ENCODE measurements around the gene RAB11FIP3. TPM values are rescaled to one million over a fixed set of nuclear protein-coding genes. Genes with fewer than 3 reads are reported as not detected.

Gene RAB11FIP3
- total and polyA plus RNA-seq, 9 of the 15 experiments (the other 6 are each of a cell fraction or from before 2014, with no cell fraction given): 0.46 to 13.1 (median 4.3) TPM

DNA sequence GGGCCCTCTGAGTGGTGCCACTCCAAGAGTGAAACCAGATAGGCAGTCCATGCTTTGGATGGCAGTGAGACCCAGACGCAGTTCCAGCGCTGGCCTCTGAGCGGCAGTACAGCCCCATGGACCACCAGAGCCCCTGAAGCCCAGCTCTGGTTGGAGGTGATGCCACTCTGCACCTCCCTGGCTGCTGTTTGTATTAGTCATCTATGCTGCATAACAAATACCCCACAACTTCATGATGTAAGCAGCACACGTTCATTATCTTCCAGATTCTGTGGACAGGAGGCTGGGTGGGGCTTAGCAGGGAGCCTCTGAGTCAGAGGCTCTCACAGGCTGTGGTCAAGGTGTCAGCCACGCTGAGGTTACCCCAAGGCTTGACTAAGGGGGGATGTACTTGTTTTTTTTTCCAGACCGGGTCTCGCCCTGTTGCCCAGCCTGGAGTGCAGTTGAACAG is 33.5 kb upstream of the RAB11FIP3 start:
- 72% methylated on average over 7 of the region's 7 CpGs for WGBS (ENCODE audit: insufficient coverage, low coverage, missing lambda C conversion rate)
- Histone ChIP-seq H3K27ac (ENCODE audit: extremely low read depth, low read depth, low read length) (no peak overlapping the region), H3K4me3 (no peak overlapping the region), H3K4me2 (ENCODE audit: insufficient read depth, low read length) (no peak overlapping the region), H3K9me1 (ENCODE audit: control insufficient read depth, insufficient read depth, low read length) (no peaks in the 10 kb centered on the region), H3K4me1 (replicated peaks in 1 of 2; ENCODE audit: control insufficient read depth in 2 of 2, insufficient read depth in 2 of 2, low read length in 2 of 2) (peaks cover 7 to 42% of the 10 kb centered on the region in 2 experiments), H2AFZ (ENCODE audit: low read depth, low read length) (no peak overlapping the region), H3K27me3 (ENCODE audit: control insufficient read depth in 2 of 2, insufficient read depth in 2 of 2, low read length in 2 of 2) (no peaks in the 10 kb centered on the region), H3K9ac (ENCODE audit: insufficient read depth in 1 of 2, low read depth in 2 of 2, low read length in 2 of 2) (no peak overlapping the region), H4K20me1 (replicated peaks; ENCODE audit: control insufficient read depth, insufficient read depth, low read length) (no peaks in the 10 kb centered on the region), H3K79me2 (ENCODE audit: control insufficient read depth, insufficient read depth, low read length) (peaks cover 18% of the 10 kb centered on the region), H3K36me3 (ENCODE audit: control insufficient read depth, insufficient read depth, low read length) (no peaks in the 10 kb centered on the region), H3K9me3 (replicated peaks; ENCODE audit: control insufficient read depth, insufficient read depth, low read depth, low read length) (peaks cover 3% of the 10 kb centered on the region; the same call in 1 of the 2 replicates)
- in situ Hi-C loops (cut with MboI) (loop anchor here (10.0 kb wide), 1 partner anchor 283 kb away; the partner anchor contains the start of gene RHBDL1), intact Hi-C loops (cut with micrococcal nuclease) (loop anchor here (10.0 kb wide), 2 partner anchors 93 to 273 kb away; partner anchors contain the start of gene RHOT2)
- no TSS peak for BruUV-seq (replicated peaks)
- FAIRE-seq (peak; percentile 54), DNase-seq (ENCODE audit: extremely low read depth in 1 of 4, low spot score in 3 of 4) (peak; percentile 56 to 76 (median 68)), ATAC-seq (peak; percentile 72)
- CTCF ChIA-PET (ENCODE audit: low intra/inter-chr PET ratio): interaction anchor here (0.7 kb wide), 1 partner anchor 349 kb away, joined by 4 read pairs; the partner anchor contains the start of gene CIAO3
- POLR2A ChIA-PET: interaction anchor here (0.5 to 1.0 kb wide), 2 partner anchors 24 to 229 kb away, joined by 3 read pairs; no protein-coding TSS in a partner anchor
- no peak for TF ChIP-seq TBP (optimal IDR thresholded peaks at IDR 0.05; ENCODE audit: low read depth, low read length)
- TF ChIP-seq PTBP1 (IDR thresholded peaks at IDR 0.05; ENCODE audit: low read depth, low read length): peak; percentile 69; the same call in 1 of the 2 replicates
- TF ChIP-seq, protein P1, sequence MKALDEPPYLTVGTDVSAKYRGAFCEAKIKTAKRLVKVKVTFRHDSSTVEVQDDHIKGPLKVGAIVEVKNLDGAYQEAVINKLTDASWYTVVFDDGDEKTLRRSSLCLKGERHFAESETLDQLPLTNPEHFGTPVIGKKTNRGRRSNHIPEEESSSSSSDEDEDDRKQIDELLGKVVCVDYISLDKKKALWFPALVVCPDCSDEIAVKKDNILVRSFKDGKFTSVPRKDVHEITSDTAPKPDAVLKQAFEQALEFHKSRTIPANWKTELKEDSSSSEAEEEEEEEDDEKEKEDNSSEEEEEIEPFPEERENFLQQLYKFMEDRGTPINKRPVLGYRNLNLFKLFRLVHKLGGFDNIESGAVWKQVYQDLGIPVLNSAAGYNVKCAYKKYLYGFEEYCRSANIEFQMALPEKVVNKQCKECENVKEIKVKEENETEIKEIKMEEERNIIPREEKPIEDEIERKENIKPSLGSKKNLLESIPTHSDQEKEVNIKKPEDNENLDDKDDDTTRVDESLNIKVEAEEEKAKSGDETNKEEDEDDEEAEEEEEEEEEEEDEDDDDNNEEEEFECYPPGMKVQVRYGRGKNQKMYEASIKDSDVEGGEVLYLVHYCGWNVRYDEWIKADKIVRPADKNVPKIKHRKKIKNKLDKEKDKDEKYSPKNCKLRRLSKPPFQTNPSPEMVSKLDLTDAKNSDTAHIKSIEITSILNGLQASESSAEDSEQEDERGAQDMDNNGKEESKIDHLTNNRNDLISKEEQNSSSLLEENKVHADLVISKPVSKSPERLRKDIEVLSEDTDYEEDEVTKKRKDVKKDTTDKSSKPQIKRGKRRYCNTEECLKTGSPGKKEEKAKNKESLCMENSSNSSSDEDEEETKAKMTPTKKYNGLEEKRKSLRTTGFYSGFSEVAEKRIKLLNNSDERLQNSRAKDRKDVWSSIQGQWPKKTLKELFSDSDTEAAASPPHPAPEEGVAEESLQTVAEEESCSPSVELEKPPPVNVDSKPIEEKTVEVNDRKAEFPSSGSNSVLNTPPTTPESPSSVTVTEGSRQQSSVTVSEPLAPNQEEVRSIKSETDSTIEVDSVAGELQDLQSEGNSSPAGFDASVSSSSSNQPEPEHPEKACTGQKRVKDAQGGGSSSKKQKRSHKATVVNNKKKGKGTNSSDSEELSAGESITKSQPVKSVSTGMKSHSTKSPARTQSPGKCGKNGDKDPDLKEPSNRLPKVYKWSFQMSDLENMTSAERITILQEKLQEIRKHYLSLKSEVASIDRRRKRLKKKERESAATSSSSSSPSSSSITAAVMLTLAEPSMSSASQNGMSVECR (CRISPR knock-in tag; IDR thresholded peaks at IDR 0.05): no peak
- TF ChIP-seq SREBF2 (CRISPR knock-in tag; IDR thresholded peaks at IDR 0.05): no peak
- TF ChIP-seq KAT8 (IDR thresholded peaks at IDR 0.05; ENCODE audit: low read depth): no peak
- TF ChIP-seq, protein P2, sequence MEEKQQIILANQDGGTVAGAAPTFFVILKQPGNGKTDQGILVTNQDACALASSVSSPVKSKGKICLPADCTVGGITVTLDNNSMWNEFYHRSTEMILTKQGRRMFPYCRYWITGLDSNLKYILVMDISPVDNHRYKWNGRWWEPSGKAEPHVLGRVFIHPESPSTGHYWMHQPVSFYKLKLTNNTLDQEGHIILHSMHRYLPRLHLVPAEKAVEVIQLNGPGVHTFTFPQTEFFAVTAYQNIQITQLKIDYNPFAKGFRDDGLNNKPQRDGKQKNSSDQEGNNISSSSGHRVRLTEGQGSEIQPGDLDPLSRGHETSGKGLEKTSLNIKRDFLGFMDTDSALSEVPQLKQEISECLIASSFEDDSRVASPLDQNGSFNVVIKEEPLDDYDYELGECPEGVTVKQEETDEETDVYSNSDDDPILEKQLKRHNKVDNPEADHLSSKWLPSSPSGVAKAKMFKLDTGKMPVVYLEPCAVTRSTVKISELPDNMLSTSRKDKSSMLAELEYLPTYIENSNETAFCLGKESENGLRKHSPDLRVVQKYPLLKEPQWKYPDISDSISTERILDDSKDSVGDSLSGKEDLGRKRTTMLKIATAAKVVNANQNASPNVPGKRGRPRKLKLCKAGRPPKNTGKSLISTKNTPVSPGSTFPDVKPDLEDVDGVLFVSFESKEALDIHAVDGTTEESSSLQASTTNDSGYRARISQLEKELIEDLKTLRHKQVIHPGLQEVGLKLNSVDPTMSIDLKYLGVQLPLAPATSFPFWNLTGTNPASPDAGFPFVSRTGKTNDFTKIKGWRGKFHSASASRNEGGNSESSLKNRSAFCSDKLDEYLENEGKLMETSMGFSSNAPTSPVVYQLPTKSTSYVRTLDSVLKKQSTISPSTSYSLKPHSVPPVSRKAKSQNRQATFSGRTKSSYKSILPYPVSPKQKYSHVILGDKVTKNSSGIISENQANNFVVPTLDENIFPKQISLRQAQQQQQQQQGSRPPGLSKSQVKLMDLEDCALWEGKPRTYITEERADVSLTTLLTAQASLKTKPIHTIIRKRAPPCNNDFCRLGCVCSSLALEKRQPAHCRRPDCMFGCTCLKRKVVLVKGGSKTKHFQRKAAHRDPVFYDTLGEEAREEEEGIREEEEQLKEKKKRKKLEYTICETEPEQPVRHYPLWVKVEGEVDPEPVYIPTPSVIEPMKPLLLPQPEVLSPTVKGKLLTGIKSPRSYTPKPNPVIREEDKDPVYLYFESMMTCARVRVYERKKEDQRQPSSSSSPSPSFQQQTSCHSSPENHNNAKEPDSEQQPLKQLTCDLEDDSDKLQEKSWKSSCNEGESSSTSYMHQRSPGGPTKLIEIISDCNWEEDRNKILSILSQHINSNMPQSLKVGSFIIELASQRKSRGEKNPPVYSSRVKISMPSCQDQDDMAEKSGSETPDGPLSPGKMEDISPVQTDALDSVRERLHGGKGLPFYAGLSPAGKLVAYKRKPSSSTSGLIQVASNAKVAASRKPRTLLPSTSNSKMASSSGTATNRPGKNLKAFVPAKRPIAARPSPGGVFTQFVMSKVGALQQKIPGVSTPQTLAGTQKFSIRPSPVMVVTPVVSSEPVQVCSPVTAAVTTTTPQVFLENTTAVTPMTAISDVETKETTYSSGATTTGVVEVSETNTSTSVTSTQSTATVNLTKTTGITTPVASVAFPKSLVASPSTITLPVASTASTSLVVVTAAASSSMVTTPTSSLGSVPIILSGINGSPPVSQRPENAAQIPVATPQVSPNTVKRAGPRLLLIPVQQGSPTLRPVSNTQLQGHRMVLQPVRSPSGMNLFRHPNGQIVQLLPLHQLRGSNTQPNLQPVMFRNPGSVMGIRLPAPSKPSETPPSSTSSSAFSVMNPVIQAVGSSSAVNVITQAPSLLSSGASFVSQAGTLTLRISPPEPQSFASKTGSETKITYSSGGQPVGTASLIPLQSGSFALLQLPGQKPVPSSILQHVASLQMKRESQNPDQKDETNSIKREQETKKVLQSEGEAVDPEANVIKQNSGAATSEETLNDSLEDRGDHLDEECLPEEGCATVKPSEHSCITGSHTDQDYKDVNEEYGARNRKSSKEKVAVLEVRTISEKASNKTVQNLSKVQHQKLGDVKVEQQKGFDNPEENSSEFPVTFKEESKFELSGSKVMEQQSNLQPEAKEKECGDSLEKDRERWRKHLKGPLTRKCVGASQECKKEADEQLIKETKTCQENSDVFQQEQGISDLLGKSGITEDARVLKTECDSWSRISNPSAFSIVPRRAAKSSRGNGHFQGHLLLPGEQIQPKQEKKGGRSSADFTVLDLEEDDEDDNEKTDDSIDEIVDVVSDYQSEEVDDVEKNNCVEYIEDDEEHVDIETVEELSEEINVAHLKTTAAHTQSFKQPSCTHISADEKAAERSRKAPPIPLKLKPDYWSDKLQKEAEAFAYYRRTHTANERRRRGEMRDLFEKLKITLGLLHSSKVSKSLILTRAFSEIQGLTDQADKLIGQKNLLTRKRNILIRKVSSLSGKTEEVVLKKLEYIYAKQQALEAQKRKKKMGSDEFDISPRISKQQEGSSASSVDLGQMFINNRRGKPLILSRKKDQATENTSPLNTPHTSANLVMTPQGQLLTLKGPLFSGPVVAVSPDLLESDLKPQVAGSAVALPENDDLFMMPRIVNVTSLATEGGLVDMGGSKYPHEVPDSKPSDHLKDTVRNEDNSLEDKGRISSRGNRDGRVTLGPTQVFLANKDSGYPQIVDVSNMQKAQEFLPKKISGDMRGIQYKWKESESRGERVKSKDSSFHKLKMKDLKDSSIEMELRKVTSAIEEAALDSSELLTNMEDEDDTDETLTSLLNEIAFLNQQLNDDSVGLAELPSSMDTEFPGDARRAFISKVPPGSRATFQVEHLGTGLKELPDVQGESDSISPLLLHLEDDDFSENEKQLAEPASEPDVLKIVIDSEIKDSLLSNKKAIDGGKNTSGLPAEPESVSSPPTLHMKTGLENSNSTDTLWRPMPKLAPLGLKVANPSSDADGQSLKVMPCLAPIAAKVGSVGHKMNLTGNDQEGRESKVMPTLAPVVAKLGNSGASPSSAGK (IDR thresholded peaks at IDR 0.05): no peak

Data from K562 (cell line).